ENCODE data around the gene PRSS2.
"Not testable (repeated sequence)": the region's sequence is repeated elsewhere in the genome, so short reads cannot be mapped to it uniquely, and the experiment has no call there.

The PRSS2 gene

GRCh38 chr7:142760071-142760642 lies 10.6 kb upstream of the PRSS2 start:
- no peak for DNase-seq

DNA sequence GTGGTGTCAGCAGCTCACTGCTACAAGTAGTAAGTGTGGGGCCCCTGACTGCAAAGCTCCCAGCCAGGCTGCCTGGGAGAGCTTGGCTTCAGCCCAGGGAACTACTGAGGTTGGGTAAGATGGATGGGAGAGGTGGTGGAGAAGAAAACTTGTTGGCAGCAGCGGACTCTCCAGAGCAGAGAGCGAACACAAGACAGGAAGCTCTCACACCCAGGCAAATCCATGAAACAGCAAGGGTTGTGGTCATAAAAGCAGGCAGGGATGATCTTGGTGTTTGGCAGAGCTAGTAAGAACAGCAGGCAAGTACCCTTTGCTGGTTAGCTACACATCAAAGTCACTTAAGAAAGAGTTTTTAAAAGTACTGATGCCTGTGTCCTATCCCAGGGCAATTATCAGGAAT lies 9.2 kb upstream of the PRSS2 start:
- DNase-seq, result not testable (repeated sequence)

- DNase-seq, result no peak
Observed at GRCh38 chr7:142762104-142762503, 8.7 kb upstream of the PRSS2 start.

DNA sequence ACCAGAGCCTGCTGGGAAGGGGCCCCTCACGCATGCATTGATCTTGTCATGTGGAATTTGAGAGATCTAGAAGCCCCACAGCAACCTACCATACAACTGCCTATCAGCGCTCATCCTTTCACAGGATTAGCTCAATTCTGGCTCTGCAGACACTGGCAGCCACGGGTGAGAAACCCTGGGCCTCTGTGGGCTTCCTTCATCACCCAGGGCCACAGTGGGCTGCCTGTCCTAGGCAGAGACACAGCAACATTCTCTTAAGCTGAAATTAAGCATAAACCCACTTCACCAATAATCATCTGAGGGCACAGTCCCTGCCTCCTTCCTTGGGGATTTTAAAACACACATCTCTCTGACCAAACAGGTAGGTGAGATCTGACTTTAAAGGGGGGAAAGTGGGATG lies 3.3 kb upstream of the PRSS2 start:
- DNase-seq, result no peak

GRCh38 chr7:142767861-142768260 lies 2.9 kb upstream of the PRSS2 start:
- no peak for DNase-seq

- not testable (repeated sequence) for DNase-seq
Observed at GRCh38 chr7:142768885-142769284, 1.9 kb upstream of the PRSS2 start.

DNA sequence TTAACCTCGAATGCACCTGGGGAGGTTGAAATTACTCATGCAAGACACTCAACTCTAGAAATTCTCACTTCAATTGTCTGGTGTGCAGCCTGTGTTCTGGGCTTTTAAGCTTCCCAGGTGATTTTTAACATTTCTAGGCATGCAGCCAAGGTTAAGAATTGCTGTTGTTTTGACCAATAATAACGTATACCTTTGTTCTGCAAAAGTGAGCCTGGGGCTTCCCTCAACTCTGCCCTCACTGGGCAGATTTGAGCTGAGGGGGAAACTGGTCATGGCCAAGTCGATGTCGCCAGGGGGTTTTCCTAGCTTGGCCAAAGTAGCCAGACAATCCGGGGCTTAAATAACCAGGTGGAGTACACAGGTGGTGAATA lies 568 bp downstream of the PRSS2 start:
- no peak for DNase-seq

- no peak for DNase-seq
Observed at GRCh38 chr7:142772051-142772450, 1.3 kb downstream of the PRSS2 start.

GRCh38 chr7:142772673-142773072 lies 1.9 kb downstream of the PRSS2 start:
- DNase-seq, result no peak

GRCh38 chr7:142773230-142773629 lies 2.5 kb downstream of the PRSS2 start:
- DNase-seq, result no peak

DNA sequence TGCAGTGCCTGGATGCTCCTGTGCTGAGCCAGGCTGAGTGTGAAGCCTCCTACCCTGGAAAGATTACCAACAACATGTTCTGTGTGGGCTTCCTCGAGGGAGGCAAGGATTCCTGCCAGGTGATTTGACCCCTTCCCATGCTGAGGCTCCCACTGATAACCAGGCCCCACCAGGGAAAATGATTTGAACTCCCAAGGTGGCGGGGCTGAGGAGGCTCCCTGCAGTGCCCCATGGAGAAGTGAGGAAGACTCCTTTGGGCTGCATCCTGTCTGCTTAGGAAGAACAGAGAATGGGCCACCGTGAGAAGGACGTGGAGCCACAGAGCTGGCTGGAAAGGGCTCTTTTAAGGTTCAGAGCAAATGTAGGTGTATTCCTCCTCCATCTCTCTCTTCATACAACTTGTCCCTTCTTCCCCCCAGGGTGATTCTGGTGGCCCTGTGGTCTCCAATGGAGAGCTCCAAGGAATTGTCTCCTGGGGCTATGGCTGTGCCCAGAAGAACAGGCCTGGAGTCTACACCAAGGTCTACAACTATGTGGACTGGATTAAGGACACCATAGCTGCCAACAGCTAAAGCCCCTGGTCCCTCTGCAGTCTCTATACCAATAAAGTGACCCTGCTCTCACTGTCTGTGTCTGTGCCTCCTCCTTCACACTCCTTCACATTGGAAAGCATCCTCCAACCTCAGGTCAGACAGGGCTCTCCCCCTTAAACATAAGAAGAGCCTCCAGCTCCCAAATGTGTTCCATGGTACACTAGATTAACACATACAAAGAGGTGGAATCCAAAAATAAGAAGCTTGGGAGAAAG lies 3.4 kb downstream of the PRSS2 start:
- DNase-seq, result no peak

- no peak for DNase-seq
Observed at GRCh38 chr7:142774826-142775225, 4.1 kb downstream of the PRSS2 start.

DNA sequence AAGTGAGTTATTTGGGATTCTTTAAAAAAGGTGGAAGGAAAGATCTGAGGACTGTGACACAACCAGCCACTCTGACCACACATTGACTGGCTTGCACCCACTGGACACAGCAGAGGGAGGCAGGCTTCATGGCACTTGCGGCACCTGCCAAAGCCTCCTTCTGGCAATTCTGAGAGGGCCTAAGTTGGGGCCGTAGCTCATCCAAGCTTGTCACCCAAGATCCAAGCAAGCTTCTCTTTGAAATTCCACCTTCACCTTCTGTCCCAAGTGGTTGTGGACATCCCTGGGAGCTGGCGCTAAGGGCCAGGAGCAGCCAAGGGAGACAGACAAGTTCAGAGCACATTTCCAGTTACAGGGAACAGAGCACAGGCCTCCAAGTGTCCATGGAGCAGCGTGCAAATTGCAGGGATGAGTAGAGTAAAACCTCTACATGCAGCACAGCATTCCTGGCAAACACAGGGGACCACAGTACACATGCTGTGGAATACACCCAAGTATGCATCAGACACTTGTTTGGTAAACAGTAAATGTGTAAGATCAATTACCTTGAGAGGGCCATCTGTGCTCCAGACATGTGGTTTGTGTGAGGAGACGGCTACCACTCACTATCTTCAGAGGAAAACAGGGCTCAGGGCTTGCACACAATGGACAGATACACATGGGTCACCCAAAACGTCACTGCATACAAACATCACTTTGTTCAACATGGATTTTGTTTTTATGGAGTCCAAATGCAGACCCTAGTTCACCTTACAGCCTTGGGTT lies 4.8 kb downstream of the PRSS2 start:
- not testable (repeated sequence) for DNase-seq

DNA sequence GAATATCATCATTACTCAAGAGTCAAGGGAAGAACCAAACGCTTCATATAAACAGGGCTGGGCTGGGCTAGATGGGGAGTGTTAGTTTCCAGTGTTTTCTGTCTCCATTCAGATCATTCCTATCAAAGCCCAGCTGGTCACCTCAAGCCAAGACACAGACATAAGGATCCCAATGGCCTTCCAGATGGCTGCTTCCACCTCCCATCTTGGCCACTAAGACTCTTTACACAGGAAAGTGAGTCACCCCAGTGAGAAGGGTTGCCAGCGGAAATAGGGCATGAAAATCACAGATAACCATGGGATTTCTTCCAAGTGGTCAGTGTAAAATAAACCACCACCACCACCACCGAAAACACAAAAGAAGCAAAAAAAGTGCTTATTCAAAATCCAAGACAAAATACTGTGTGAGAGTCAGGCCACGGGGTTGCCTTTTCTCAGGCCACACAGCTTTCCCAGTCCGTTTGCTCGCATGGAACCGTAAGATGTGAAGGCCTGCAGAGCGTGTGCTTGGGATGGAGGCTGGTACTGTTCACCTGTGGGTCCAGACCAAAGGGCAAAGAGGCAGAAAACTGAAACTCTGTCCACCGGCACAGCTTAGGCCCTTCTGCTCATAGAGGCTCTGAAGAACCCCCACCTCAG lies 5.6 kb downstream of the PRSS2 start:
- no peak for DNase-seq

GRCh38 chr7:142776845-142777225 lies 6.1 kb downstream of the PRSS2 start:
- DNase-seq, result not testable (repeated sequence)

- no peak for DNase-seq
Observed at GRCh38 chr7:142777318-142777717, 6.5 kb downstream of the PRSS2 start.

DNA sequence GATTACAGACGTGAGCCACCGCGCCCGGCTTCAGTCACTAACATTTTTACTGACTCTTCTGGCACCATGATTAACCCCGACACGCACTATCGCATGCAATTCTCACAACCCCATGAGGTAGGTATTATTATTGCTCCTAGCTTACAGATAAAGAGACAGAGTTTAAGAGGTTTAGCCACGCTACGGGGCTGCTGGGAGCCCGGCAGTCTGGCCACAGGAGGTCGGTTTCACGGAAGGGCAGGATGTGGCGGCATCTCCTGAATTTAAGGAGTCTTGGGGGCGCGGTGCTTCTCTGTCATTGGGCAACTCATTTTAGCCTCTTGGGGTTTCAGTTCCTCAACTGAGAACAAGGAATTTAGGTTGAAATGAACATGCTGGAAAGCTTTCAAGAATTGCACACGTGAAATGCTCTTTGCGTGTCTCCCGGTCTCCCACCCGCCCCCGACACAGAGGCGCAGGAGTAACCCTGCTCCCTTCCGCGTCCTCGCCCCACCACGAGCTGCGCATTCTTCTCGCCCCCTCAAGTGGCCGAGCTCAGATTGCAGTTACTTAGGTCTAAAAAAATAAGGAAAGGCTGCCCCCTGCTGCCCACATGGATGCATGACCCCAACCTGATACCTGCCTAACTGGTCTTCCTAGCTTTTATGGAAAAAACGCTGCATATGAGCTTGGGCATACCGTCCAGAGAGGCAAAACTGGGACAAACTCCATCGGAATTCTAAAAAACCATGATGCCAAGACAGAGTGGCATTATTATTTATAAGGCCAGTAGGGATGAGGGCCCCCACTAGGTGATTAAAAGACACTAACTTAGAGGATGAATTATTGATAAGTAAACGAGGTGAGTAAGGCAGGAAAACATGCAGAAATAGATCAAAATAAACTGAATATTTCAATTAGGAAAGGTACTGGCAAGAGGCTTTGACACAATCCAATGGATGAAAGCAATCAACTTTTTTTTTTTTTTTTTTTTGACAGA lies 12.4 kb downstream of the PRSS2 start:
- DNase-seq, result peak; percentile 78

GRCh38 chr7:142784096-142784495 lies 13.3 kb downstream of the PRSS2 start:
- DNase-seq, result no peak

DNA sequence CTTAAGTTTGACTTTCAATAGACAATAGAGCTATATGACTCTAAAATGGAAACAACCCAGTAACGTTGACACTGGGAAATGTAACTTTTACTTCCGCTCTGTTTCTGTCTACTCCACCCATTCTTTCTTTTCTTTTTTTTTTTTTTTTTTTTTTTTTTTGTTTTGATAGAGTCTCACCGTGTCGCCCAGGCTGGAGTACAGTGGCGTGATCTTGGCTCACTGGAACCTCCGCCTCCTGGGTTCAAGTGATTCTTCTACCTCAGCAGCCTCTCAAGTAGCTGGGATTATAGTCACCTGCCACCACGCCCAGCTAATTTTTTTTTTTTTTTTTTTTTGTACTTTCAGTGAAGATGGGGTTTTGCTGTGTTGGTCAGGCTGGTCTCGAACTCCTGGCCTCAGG lies 13.9 kb downstream of the PRSS2 start:
- DNase-seq, result peak; percentile 34

DNA sequence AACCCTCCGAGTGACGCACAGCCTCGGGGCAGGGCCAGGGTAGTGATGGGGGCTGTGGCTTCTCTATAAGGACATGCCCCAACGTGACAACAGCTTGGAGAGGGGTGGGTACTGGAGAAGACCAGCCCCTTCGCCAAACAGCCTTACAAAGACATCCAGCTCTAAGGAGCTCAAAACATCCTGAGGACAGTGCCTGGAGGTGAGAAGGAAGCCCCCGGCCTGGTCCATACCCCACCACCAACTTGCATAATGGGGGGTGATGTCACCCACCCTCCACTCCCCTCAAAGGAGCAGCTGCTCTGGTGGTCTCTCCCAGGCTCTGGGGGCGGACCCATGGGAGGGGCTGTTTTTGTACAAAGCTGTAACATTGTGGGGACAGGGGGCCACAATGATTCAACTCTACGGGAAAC lies 15.1 kb downstream of the PRSS2 start:
- DNase-seq, result peak; percentile 85

DNA sequence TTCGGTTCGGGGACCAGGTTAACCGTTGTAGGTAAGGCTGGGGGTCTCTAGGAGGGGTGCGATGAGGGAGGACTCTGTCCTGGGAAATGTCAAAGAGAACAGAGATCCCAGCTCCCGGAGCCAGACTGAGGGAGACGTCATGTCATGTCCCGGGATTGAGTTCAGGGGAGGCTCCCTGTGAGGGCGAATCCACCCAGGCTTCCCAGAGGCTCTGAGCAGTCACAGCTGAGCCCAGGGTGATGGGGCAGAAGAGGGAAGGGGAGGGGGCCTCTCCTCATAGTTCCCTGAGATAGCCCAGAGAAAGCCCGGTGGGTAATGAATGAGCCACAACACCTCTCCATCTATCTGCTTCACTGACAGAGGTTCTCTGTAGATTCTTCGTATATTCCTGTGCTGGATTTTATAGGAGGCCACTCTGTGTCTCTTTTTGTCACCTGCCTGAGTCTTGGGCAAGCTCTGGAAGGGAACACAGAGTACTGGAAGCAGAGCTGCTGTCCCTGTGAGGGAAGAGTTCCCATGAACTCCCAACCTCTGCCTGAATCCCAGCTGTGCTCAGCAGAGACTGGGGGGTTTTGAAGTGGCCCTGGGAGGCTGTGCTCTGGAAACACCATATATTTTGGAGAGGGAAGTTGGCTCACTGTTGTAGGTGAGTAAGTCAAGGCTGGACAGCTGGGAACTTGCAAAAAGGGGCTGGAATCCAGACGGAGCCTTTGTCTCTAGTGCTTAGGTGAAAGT lies 16.4 kb downstream of the PRSS2 start:
- no peak for DNase-seq

- DNase-seq, result no peak
Observed at GRCh38 chr7:142787783-142788182, 17.0 kb downstream of the PRSS2 start.

Data from stimulated activated CD4-positive, alpha-beta T cell treated with anti-CD3 and anti-CD28 coated beads, Interleukin-1b, Interleukin-23, amount 100 ng/mL, for 48 hours (primary cell).